Tibial artery (tissue), 4 donors: ENCODE measurements around the gene KRT14.
"Not testable (repeated sequence)": the region's sequence is repeated elsewhere in the genome, so short reads cannot be mapped to it uniquely, and the experiment has no call there.

Source experiments
- DNase-seq, 2 donors: peaks; one replicate each; pipeline ENCODE4 v3.0.0-alpha.2; 2019
- H3K27ac ChIP-seq, 2 donors: fragments of 200-600 bp; sonication (generic) in 1 of 2; 1 replicate in 1 of 2; 2 replicates in 1 of 2; pipeline ENCODE4 v1.5.1; 2018 to 2019; ENCODE audit warnings: mild to moderate bottlenecking in 1 of 2
- H3K27me3 ChIP-seq, 2 donors: fragments of 200-600 bp; sonication (generic) in 1 of 2; one replicate each; pipeline versions ENCODE4 v1.5.1 to v1.6.0; 2016 to 2019
- H3K36me3 ChIP-seq, 3 donors: fragments of 200-600 bp; sonication (generic) in 2 of 3; one replicate each; pipeline ENCODE4 v1.5.1; 2016 to 2019; ENCODE audit warnings: mild to moderate bottlenecking in 2 of 3
- H3K4me1 ChIP-seq, 4 donors: fragments of 200-600 bp; sonication (generic) in 2 of 4; 1 replicate in 3 of 4; 2 replicates in 1 of 4; pipeline ENCODE4 v1.5.1; 2016 to 2019
- H3K4me3 ChIP-seq, 2 donors: fragments of 200-600 bp; sonication (generic) in 1 of 2; 1 replicate in 1 of 2; 2 replicates in 1 of 2; pipeline ENCODE4 v1.5.1; 2018 to 2019; ENCODE audit warnings: mild to moderate bottlenecking in 2 of 2
- H3K9me3 ChIP-seq, 3 donors: fragments of 200-600 bp; sonication (generic) in 1 of 3; one replicate each; pipeline ENCODE4 v1.5.1; 2016 to 2019
- intact Hi-C: fragments of 100-400 bp; cut with DNase I; formaldehyde crosslinking; loops from one replicate; pipeline ENCODE4 v1.15.0; 2023; ENCODE audit warnings: low total_unique reads
- TF ChIP-seq, protein P1 (sequence below), 2 experiments: fragments of 200-600 bp in 1 of 2; fragments of 450-650 bp in 1 of 2; IDR thresholded peaks; one replicate each; pipeline ENCODE4 v1.5.1; 2017 to 2019; ENCODE audit warnings: antibody characterized with exemption in 2 of 2, mild to moderate bottlenecking in 1 of 2, moderate library complexity in 1 of 2

KRT14 gene

GRCh38 chr17:41627316-41628072 is 40.8 kb upstream of the KRT14 start:
- TF ChIP-seq, protein P1, sequence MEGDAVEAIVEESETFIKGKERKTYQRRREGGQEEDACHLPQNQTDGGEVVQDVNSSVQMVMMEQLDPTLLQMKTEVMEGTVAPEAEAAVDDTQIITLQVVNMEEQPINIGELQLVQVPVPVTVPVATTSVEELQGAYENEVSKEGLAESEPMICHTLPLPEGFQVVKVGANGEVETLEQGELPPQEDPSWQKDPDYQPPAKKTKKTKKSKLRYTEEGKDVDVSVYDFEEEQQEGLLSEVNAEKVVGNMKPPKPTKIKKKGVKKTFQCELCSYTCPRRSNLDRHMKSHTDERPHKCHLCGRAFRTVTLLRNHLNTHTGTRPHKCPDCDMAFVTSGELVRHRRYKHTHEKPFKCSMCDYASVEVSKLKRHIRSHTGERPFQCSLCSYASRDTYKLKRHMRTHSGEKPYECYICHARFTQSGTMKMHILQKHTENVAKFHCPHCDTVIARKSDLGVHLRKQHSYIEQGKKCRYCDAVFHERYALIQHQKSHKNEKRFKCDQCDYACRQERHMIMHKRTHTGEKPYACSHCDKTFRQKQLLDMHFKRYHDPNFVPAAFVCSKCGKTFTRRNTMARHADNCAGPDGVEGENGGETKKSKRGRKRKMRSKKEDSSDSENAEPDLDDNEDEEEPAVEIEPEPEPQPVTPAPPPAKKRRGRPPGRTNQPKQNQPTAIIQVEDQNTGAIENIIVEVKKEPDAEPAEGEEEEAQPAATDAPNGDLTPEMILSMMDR (IDR thresholded peaks at IDR 0.05) = no peak
- H3K36me3 ChIP-seq = no peaks in the 10 kb centered on the region
- DNase-seq = no peak
- H3K27ac ChIP-seq = no peak overlapping the region
- H3K4me1 ChIP-seq = peaks cover 0 to 21% (median 11%) of the 10 kb centered on the region in 4 donors
- no peak overlapping the region for H3K4me3 ChIP-seq
- intact Hi-C loops = no loop called here
- no peaks in the 10 kb centered on the region for H3K9me3 ChIP-seq
- H3K27me3 ChIP-seq = no peaks in the 10 kb centered on the region

GRCh38 chr17:41626914-41627295 is 40.2 kb upstream of the KRT14 start:
- H3K4me1 ChIP-seq = peaks cover 0 to 21% (median 12%) of the 10 kb centered on the region in 4 donors
- intact Hi-C loops, H3K4me3 ChIP-seq, H3K27ac ChIP-seq, H3K9me3 ChIP-seq, DNase-seq, H3K36me3 ChIP-seq, H3K27me3 ChIP-seq: not testable (repeated sequence)

- Histone ChIP-seq H3K4me1 (peaks cover 0 to 24% (median 11%) of the 10 kb centered on the region in 4 donors), H3K27ac (peak overlapping the region in 1 of 2 donors; percentile 49)
- H3K4me3 ChIP-seq, H3K27me3 ChIP-seq, H3K9me3 ChIP-seq, DNase-seq, H3K36me3 ChIP-seq, intact Hi-C loops: not testable (repeated sequence)
Measured at GRCh38 chr17:41626028-41626913, 39.6 kb upstream of the KRT14 start.

GRCh38 chr17:41625602-41626001 is 38.9 kb upstream of the KRT14 start:
- TF ChIP-seq, protein P1 (IDR thresholded peaks at IDR 0.05) = no peak
- peak in 1 of 2 donors; percentile 79 for DNase-seq

DNA sequence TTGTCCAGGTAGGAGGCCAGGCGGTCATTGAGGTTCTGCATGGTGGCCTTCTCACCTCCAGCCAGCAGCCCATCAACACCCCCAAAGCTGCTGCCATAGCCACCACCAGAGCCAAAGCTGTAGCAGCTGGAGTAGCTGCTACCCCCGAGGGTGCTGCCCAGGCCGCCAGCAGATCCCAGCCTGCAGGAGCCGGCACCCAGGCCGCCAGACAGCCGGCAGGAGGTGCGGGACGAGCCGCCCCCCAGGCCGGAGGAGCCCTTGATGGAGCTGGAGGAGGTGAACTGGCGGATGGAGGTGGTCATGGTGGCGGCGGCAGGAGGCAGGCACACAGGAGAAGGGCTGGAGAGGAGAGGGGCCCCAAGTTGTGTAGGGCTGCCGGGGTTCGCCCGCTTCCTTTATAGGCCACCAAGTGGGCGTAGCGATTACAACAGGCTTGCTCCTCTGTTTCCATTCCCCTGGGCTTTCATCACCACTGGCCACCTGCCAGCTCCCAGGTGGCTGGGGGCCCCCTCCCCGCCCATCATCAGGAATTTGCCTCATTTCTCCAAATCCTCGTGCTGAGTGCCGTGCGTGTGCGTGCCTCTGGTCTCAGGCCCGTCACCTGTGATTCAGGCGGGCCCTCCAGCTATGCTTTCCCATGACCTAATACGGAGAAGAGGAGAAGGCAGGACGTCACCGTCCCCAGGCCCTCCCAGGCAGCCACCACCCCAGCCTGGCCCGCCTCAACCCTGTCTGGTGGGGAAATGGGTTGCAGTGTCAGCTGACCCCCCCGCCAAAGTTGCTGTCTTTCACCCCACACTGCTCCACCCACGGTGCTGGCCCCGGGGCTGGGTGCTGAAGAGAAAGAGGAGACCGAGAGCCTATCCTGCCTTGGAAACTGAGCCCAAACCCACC is 37.8 kb upstream of the KRT14 start, which contains the start of gene KRT17:
Gene KRT17 (minus strand): TSS at position 368 of the 894 bp plus-strand sequence. CDS start 66 bp downstream, at position 302.
- intact Hi-C loops = no loop called here
- H3K36me3 ChIP-seq = no peaks in the 10 kb centered on the region
- TF ChIP-seq, protein P1 (IDR thresholded peaks at IDR 0.05) = no peak
- DNase-seq = peak in 1 of 2 donors; percentile 65
- peak within 1 kb of the TSS in 1 of 2 donors; percentile 49 for H3K27ac ChIP-seq
- no peak within 1 kb of the TSS for H3K4me3 ChIP-seq
- H3K4me1 ChIP-seq = peaks cover 0 to 32% (median 11%) of the 10 kb centered on the region in 4 donors
- H3K27me3 ChIP-seq = no peaks in the 10 kb centered on the region
- no peaks in the 10 kb centered on the region for H3K9me3 ChIP-seq

More at GRCh38 chr17:41625602-41626001, 38.9 kb upstream of the KRT14 start:
- Histone ChIP-seq H3K27me3 (no peaks in the 10 kb centered on the region), H3K4me1 (peaks cover 0 to 31% (median 11%) of the 10 kb centered on the region in 4 donors), H3K4me3 (no peak overlapping the region), H3K9me3 (no peaks in the 10 kb centered on the region), H3K27ac (peak overlapping the region in 1 of 2 donors; percentile 49), H3K36me3 (no peaks in the 10 kb centered on the region)
- intact Hi-C loops = no loop called here

DNA sequence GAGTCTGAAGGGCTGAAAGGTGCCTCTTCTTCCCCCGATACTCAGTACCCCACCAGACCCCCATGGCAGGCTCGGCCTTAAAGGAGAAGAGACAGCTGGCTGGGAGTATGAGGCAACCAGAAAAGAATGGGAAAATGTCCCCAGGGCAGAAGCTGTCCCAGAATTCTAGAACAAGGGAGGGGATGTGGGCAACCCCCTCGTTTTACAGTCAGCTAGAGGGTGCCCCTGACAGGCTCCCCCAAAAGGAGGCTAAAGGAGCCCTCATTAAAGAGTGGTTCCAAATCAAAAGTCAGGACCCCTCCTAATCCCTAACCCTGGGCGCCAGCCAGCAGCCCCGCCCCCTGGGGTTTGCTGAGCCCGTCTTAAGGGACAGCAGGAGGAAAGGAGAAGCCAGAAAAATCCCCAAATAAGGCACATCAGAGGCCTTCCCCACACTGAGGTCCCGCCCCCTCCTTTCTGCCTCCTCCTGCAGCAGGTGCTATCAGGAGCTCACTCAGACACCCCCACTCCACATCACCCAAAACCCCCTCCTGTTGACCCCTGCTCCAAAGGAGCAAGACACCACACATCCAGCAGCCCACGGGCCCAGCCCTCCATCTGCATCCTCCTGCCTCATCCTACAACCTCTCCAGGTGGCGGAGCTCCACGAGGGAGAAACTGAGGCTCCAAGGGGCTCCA is 36.6 kb upstream of the KRT14 start:
- H3K27me3 ChIP-seq, H3K27ac ChIP-seq, DNase-seq, H3K4me3 ChIP-seq, intact Hi-C loops, H3K36me3 ChIP-seq, H3K9me3 ChIP-seq: not testable (repeated sequence)
- peaks cover 0 to 32% (median 11%) of the 10 kb centered on the region in 4 donors for H3K4me1 ChIP-seq

DNA sequence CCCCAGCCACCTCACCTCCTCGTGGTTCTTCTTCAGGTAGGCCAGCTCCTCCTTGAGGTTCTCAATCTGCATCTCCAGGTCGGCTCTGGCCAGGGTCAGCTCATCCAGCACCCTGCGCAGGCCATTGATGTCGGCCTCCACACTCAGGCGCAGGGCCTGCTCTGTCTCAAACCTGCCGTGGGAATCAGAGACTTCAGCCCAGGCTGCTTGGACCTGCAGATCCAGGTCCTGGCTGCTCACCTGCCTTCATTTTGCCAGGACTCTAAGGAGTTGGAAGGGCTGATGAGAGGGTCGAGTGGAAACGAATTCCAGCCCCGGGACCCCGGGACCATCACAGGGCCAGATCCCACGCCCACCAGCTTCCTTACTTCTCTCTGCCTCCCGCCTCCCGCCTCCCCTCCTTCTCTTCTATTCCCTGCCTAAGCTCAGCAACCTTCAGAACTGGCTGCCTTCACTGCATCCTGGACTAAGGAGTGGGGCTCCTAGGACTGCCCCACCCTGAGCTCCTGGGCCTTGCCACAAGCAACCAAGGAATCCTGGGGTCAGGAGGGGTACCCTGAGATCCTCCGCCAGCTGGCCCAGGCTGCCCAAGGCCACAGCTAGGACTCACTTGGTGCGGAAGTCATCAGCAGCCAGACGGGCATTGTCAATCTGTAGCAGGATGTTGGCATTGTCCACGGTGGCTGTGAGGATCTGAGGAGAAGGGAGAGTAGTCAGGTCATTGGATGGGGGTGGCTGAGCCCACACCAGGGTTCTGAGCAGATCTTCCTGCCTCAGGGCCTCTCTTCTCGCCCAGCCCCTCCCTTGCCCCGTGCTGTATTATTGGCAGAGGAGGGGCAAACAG is 35.9 kb upstream of the KRT14 start:
- H3K36me3 ChIP-seq, H3K27me3 ChIP-seq, H3K4me3 ChIP-seq, H3K27ac ChIP-seq, H3K9me3 ChIP-seq, DNase-seq, intact Hi-C loops: not testable (repeated sequence)
- peaks cover 0 to 32% (median 11%) of the 10 kb centered on the region in 4 donors for H3K4me1 ChIP-seq
